ENCODE results near the gene C22orf23. TPM values are rescaled to one million over a fixed set of nuclear protein-coding genes. Genes with fewer than 3 reads are reported as not detected.

C22orf23 gene
- total and polyA plus RNA-seq, 2 of the 13 experiments (the other 11 are each of a cell fraction or from before 2014, with no cell fraction given): 0.21 to 0.24 TPM

DNA sequence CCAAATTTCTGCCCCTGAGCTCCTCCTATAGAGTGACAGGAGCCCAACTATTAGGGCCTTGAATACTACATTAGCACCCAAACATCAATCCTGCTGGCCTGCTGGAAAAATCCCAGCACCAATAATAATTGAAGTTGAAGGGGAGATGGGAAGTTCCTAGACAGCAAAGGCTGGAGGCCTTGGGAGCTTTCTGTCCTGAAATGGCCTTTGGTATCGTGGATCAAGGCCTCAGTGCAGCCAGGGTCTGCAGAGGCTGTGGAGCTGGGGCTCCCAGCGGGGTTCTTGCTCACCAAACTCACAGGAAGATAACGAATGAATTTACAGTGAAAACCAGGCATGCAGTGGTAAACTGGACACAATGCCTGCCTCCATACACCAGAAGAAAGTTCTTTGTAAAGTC is 56.5 kb downstream of the C22orf23 start (continued):
- TF ChIP-seq ZNF331 (CRISPR knock-in tag; IDR thresholded peaks at IDR 0.05) (peak; percentile 8; the same call in 1 of the 2 replicates), ZNF549 (CRISPR knock-in tag; IDR thresholded peaks at IDR 0.05) (no peak), MEF2D (CRISPR knock-in tag; IDR thresholded peaks at IDR 0.05) (no peak), NR2F1 (CRISPR knock-in tag; IDR thresholded peaks at IDR 0.05) (0 out of 4 replicates have a peak, but pooled peaks of 1 of the 2 experiments have one; percentile 14), PITX1 (CRISPR knock-in tag; IDR thresholded peaks at IDR 0.05) (0 out of 2 replicates have a peak, but pooled peaks have one; percentile 22), MTA3 (CRISPR knock-in tag; IDR thresholded peaks at IDR 0.05) (no peak)
- TF ChIP-seq, protein P1, sequence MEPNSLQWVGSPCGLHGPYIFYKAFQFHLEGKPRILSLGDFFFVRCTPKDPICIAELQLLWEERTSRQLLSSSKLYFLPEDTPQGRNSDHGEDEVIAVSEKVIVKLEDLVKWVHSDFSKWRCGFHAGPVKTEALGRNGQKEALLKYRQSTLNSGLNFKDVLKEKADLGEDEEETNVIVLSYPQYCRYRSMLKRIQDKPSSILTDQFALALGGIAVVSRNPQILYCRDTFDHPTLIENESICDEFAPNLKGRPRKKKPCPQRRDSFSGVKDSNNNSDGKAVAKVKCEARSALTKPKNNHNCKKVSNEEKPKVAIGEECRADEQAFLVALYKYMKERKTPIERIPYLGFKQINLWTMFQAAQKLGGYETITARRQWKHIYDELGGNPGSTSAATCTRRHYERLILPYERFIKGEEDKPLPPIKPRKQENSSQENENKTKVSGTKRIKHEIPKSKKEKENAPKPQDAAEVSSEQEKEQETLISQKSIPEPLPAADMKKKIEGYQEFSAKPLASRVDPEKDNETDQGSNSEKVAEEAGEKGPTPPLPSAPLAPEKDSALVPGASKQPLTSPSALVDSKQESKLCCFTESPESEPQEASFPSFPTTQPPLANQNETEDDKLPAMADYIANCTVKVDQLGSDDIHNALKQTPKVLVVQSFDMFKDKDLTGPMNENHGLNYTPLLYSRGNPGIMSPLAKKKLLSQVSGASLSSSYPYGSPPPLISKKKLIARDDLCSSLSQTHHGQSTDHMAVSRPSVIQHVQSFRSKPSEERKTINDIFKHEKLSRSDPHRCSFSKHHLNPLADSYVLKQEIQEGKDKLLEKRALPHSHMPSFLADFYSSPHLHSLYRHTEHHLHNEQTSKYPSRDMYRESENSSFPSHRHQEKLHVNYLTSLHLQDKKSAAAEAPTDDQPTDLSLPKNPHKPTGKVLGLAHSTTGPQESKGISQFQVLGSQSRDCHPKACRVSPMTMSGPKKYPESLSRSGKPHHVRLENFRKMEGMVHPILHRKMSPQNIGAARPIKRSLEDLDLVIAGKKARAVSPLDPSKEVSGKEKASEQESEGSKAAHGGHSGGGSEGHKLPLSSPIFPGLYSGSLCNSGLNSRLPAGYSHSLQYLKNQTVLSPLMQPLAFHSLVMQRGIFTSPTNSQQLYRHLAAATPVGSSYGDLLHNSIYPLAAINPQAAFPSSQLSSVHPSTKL (CRISPR knock-in tag; IDR thresholded peaks at IDR 0.05): 0 out of 2 replicates have a peak, but pooled peaks have one; percentile 35

DNA sequence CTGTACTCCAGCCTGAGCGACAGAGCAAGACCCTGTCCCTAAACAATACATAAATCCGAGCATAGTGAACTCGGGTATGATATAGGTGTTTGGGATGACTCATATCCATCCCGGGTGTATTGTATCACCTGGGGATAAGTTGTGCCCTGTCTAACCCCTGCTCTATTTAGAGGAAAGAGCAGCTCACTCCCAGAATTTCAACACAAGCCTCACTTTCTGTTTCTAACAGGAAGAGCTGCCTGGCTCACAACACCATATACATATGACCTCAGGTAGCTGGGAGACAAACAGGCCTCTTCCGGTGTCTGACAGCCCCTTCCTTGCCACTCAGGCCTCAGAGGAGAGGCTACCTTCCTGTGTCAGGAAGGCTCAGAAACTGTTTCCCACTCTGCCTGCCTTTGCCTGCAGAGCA is 57.2 kb downstream of the C22orf23 start:
- ChIA-PET CTCF (ENCODE audit: low intra/inter-chr PET ratio, low total read pairs) (no interaction called here), POLR2A (interaction anchor here (0.7 to 6.8 kb wide), 12 partner anchors 9 to 262 kb away, joined by 3 to 69 read pairs (median 7); partner anchors contain the start of genes ANKRD54, GCAT and MICALL1)
- no TSS peak for BruUV-seq (replicated peaks)
- Histone ChIP-seq H3K9ac (ENCODE audit: insufficient read depth, low read depth, low read length) (peak overlapping the region; percentile 57), H3K4me3 (replicated peaks in 1 of 3; ENCODE audit: insufficient read depth in 1 of 3, low read depth in 2 of 3, low read length in 3 of 3) (peak overlapping the region; percentile 19 to 47 (median 28); a peak in 5 of 6 replicates), H3K79me2 (ENCODE audit: insufficient read depth, low read length) (no peaks in the 10 kb centered on the region), H3K9me3 (ENCODE audit: low read length) (no peaks in the 10 kb centered on the region), H4K20me1 (ENCODE audit: insufficient read depth, low read length) (no peaks in the 10 kb centered on the region), H3K27ac (ENCODE audit: extremely low read length, insufficient read depth, low read length) (peak overlapping the region; percentile 80), H2AFZ (ENCODE audit: low read length) (no peak overlapping the region), H3K4me2 (ENCODE audit: low read depth, low read length) (peak overlapping the region; percentile 72), H3K4me1 (ENCODE audit: insufficient read depth, low read length) (peaks cover 82% of the 10 kb centered on the region), H3K36me3 (replicated peaks in 1 of 2; ENCODE audit: control insufficient read depth in 1 of 2, insufficient read depth in 2 of 2, low read length in 2 of 2) (no peaks in the 10 kb centered on the region), H3K27me3 (ENCODE audit: control insufficient read depth in 1 of 2, insufficient read depth in 2 of 2, low read length in 2 of 2) (no peaks in the 10 kb centered on the region)
- peak; percentile 55 for FAIRE-seq
- DNase-seq (ENCODE audit: low spot score): peak; percentile 90
- WGBS (ENCODE audit: low lambda C conversion rate): 8% methylated on average over 4 of the region's 5 CpGs
- ATAC-seq: peak; percentile 80
- intact Hi-C loops (cut with micrococcal nuclease; ENCODE audit: unreplicated experiment): no loop called here
- in situ Hi-C loops (cut with HindIII; ENCODE audit: extremely low pct_ligation_motif_present, low pct_unique_long_range_greater_than_20kb): no loop called here
- TF ChIP-seq ZNF878 (CRISPR knock-in tag; IDR thresholded peaks at IDR 0.05) (no peak), ZNF432 (CRISPR knock-in tag; IDR thresholded peaks at IDR 0.05; ENCODE audit: borderline replicate concordance) (no peak), ZNF296 (CRISPR knock-in tag; conservative IDR thresholded peaks at IDR 0.05) (no peak), ZNF317 (CRISPR knock-in tag; IDR thresholded peaks at IDR 0.05) (no peak), NR2F6 (IDR thresholded peaks at IDR 0.05) (no peak), NR2F6 (CRISPR knock-in tag; IDR thresholded peaks at IDR 0.05) (peak; percentile 60; the same call in 1 of the 2 replicates)
- TF ChIP-seq, protein P2, sequence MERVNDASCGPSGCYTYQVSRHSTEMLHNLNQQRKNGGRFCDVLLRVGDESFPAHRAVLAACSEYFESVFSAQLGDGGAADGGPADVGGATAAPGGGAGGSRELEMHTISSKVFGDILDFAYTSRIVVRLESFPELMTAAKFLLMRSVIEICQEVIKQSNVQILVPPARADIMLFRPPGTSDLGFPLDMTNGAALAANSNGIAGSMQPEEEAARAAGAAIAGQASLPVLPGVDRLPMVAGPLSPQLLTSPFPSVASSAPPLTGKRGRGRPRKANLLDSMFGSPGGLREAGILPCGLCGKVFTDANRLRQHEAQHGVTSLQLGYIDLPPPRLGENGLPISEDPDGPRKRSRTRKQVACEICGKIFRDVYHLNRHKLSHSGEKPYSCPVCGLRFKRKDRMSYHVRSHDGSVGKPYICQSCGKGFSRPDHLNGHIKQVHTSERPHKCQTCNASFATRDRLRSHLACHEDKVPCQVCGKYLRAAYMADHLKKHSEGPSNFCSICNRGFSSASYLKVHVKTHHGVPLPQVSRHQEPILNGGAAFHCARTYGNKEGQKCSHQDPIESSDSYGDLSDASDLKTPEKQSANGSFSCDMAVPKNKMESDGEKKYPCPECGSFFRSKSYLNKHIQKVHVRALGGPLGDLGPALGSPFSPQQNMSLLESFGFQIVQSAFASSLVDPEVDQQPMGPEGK (CRISPR knock-in tag; IDR thresholded peaks at IDR 0.05): peak; percentile 29; the same call in 1 of the 2 replicates
- TF ChIP-seq, protein P1 (CRISPR knock-in tag; IDR thresholded peaks at IDR 0.05): peak; percentile 71

Measured in HepG2 (cell line).